GM12801 (cell line): ENCODE measurements around the gene MAPK8IP2.

Experiments used
- CTCF ChIP-seq: IDR thresholded peaks from one replicate; pipeline ENCODE4 v1.5.1; 2011; ENCODE audit warnings: control low read depth; ENCODE audit not compliant: insufficient read length; ENCODE audit errors: extremely low read depth

Gene MAPK8IP2

GRCh38 chr22:50603511-50604255 lies 3.1 kb downstream of the MAPK8IP2 start:
- no peak for TF ChIP-seq CTCF

GRCh38 chr22:50604256-50605001 lies 3.8 kb downstream of the MAPK8IP2 start:
- no peak for TF ChIP-seq CTCF

GRCh38 chr22:50605002-50605612 lies 4.5 kb downstream of the MAPK8IP2 start:
- TF ChIP-seq CTCF = no peak

- TF ChIP-seq CTCF = no peak
Observed at GRCh38 chr22:50605613-50606074, 5.1 kb downstream of the MAPK8IP2 start.

GRCh38 chr22:50606165-50606945 lies 5.8 kb downstream of the MAPK8IP2 start:
- TF ChIP-seq CTCF = no peak

GRCh38 chr22:50606946-50607658 lies 6.5 kb downstream of the MAPK8IP2 start:
- TF ChIP-seq CTCF = no peak
